SK-N-SH treated with all-trans-retinoic acid at 6 μM for 48 hours (cell line): Measurements from ENCODE around the gene GABBR2.

Experiments used
- ATAC-seq: fragments of 200-7000 bp; cut with Tn5 transposase; 3 replicates; pipeline ENCODE4 v1.9.1; 2020; ENCODE audit warnings: mild to moderate bottlenecking, moderate library complexity
- BACH2 ChIP-seq: fragments of 250-450 bp; sonication (Bioruptor Pico); IDR thresholded peaks from 2 replicates; pipeline ENCODE4 v1.9.0; 2021; ENCODE audit warnings: mild to moderate bottlenecking, borderline replicate concordance
- CSDC2 ChIP-seq: fragments of 250-450 bp; sonication (Bioruptor Pico); IDR thresholded peaks from 2 replicates; pipeline ENCODE4 v1.5.0; 2020; ENCODE audit warnings: mild to moderate bottlenecking, moderate library complexity
- ISL1 ChIP-seq: fragments of 250-450 bp; sonication (Bioruptor Pico); IDR thresholded peaks from 2 replicates; pipeline ENCODE4 v2.1.2; 2022; ENCODE audit warnings: mild to moderate bottlenecking, moderate library complexity
- POU6F1 ChIP-seq: fragments of 250-450 bp; sonication (Bioruptor Pico); IDR thresholded peaks from 2 replicates; pipeline ENCODE4 v1.8.0; 2021; ENCODE audit warnings: low read depth, mild to moderate bottlenecking, moderate library complexity, borderline replicate concordance
- PPARA ChIP-seq: fragments of 250-450 bp; sonication (Bioruptor Pico); IDR thresholded peaks from 2 replicates; pipeline ENCODE4 v1.5.0; 2020; ENCODE audit warnings: mild to moderate bottlenecking, borderline replicate concordance
- TCF4 ChIP-seq: fragments of 250-450 bp; sonication (Bioruptor Pico); IDR thresholded peaks from 2 replicates; pipeline ENCODE4 v1.8.0; 2021; ENCODE audit warnings: mild to moderate bottlenecking, moderate library complexity, borderline replicate concordance
- ZC3H10 ChIP-seq: fragments of 250-450 bp; sonication (Bioruptor Pico); IDR thresholded peaks from 2 replicates; pipeline ENCODE4 v1.5.1; 2021; ENCODE audit warnings: mild to moderate bottlenecking, moderate library complexity
- ZFP30 ChIP-seq: fragments of 450-650 bp; formaldehyde crosslinking; IDR thresholded peaks from 2 replicates; pipeline ENCODE4 v1.5.0; 2022; ENCODE audit warnings: mild to moderate bottlenecking, moderate library complexity
- ZNF565 ChIP-seq: fragments of 450-650 bp; formaldehyde crosslinking; conservative IDR thresholded peaks from 2 replicates; pipeline ENCODE4 v1.5.0; 2020; ENCODE audit warnings: low read depth, mild to moderate bottlenecking, moderate library complexity
- ZNF70 ChIP-seq: fragments of 450-650 bp; formaldehyde crosslinking; IDR thresholded peaks from 2 replicates; pipeline ENCODE4 v1.5.0; 2020; ENCODE audit warnings: mild to moderate bottlenecking, moderate library complexity
- ZNF8 ChIP-seq: fragments of 450-650 bp; formaldehyde crosslinking; IDR thresholded peaks from 2 replicates; pipeline ENCODE4 v1.5.0; 2020; ENCODE audit warnings: mild to moderate bottlenecking, moderate library complexity

Gene GABBR2

GRCh38 chr9:98240475-98240874, 468.3 kb downstream of the GABBR2 start:
- no peak for ATAC-seq
- TF ChIP-seq BACH2 (CRISPR knock-in tag) (no peak), ZNF565 (no peak), POU6F1 (no peak), ZFP30 (CRISPR knock-in tag) (no peak), ZC3H10 (CRISPR knock-in tag) (no peak), CSDC2 (no peak), ISL1 (CRISPR knock-in tag) (no peak), ZNF70 (CRISPR knock-in tag) (no peak), TCF4 (no peak), PPARA (CRISPR knock-in tag) (no peak), ZNF8 (CRISPR knock-in tag) (no peak)
